Activated CD8-positive, alpha-beta memory T cell treated with anti-CD3 and anti-CD28 coated beads, Interleukin-2, amount 10 ng/mL, durations not matched to agents 7 days and 5 days (primary cell): Measurements from ENCODE around the gene ORM2. TPM values are rescaled to one million over a fixed set of nuclear protein-coding genes. Genes with fewer than 3 reads are reported as not detected.
A peak's percentile ranks its signal among the peaks of the same experiment; 100 is the strongest.

Experiments used
- ATAC-seq: fragments of 150-1000 bp; cut with Tn5 transposase; one replicate; pipeline ENCODE4 v1.10.0; 2021; ENCODE audit warnings: moderate library complexity
- CTCF ChIA-PET: fragments of 350-600 bp; sonication (Branson Sonifier 250); formaldehyde crosslinking; loops from one replicate; lab custom pipeline; 2021; ENCODE audit warnings: antibody characterized with exemption; lab: Charles Lee
- DNase-seq: peaks from one replicate; pipeline ENCODE4 v3.0.0-alpha.2; 2020
- H3K27ac Mint-ChIP-seq: one replicate; pipeline ENCODE4 v1.8.0; 2021; ENCODE audit warnings: mild to moderate bottlenecking, mixed read lengths
- H3K27me3 Mint-ChIP-seq: one replicate; pipeline ENCODE4 v1.8.0; 2021; ENCODE audit warnings: mixed read lengths
- H3K36me3 Mint-ChIP-seq: one replicate; pipeline ENCODE4 v1.8.0; 2021; ENCODE audit warnings: mild to moderate bottlenecking, mixed read lengths
- H3K4me1 Mint-ChIP-seq: one replicate; pipeline ENCODE4 v1.8.0; 2021; ENCODE audit warnings: mixed read lengths
- H3K4me3 Mint-ChIP-seq: one replicate; pipeline ENCODE4 v1.8.0; 2021; ENCODE audit warnings: mild to moderate bottlenecking, moderate library complexity, mixed read lengths
- H3K9me3 Mint-ChIP-seq: one replicate; pipeline ENCODE4 v1.8.0; 2022; ENCODE audit warnings: low read depth, mixed read lengths
- total RNA-seq, 2 experiments: library from RNA; stranded (reverse); gene quantifications; one replicate each; pipeline ENCODE4 v1.2.3, GENCODE V29; 2021

The ORM2 gene
- total RNA-seq, 2 experiments from 2014 or later, result not detected

- CTCF ChIA-PET, result interaction anchor here (0.9 to 2.1 kb wide), 2 partner anchors 28 to 60 kb away, joined by 3 to 5 read pairs; no protein-coding TSS in a partner anchor
- Mint-ChIP-seq H3K4me3 (no peak overlapping the region), H3K27ac (no peak overlapping the region), H3K36me3 (peaks cover 87% of the 10 kb centered on the region), H3K4me1 (peaks cover 41% of the 10 kb centered on the region), H3K27me3 (no peaks in the 10 kb centered on the region), H3K9me3 (no peaks in the 10 kb centered on the region)
- ATAC-seq (no peak), DNase-seq (no peak)
Observed at GRCh38 chr9:114345493-114346065, 15.9 kb downstream of the ORM2 start.

- Mint-ChIP-seq H3K4me1 (peaks cover 44% of the 10 kb centered on the region), H3K4me3 (no peak overlapping the region), H3K27ac (no peak overlapping the region), H3K27me3 (no peaks in the 10 kb centered on the region), H3K9me3 (no peaks in the 10 kb centered on the region), H3K36me3 (peaks cover 88% of the 10 kb centered on the region)
- no peak for ATAC-seq
- CTCF ChIA-PET, result interaction anchor here (0.9 to 2.1 kb wide), 2 partner anchors 27 to 60 kb away, joined by 3 to 5 read pairs; no protein-coding TSS in a partner anchor
- no peak for DNase-seq
Observed at GRCh38 chr9:114346146-114346545, 16.5 kb downstream of the ORM2 start.

- no peaks in the 10 kb centered on the region for H3K9me3 Mint-ChIP-seq
- H3K4me1 Mint-ChIP-seq, result peaks cover 47% of the 10 kb centered on the region
- H3K4me3 Mint-ChIP-seq, result no peak overlapping the region
- peak overlapping the region; percentile 48 for H3K27ac Mint-ChIP-seq
- H3K36me3 Mint-ChIP-seq, result peaks cover 84% of the 10 kb centered on the region
- ATAC-seq (no peak), DNase-seq (no peak)
- CTCF ChIA-PET, result no interaction called here
- no peaks in the 10 kb centered on the region for H3K27me3 Mint-ChIP-seq
Observed at GRCh38 chr9:114347675-114348074, 18.0 kb downstream of the ORM2 start.

- H3K4me3 Mint-ChIP-seq, result no peak overlapping the region
- ATAC-seq (no peak), DNase-seq (no peak)
- peak overlapping the region; percentile 86 for H3K27ac Mint-ChIP-seq
- CTCF ChIA-PET, result interaction anchor here (1.4 kb wide), 1 partner anchor 40 kb away, joined by 3 read pairs; the partner anchor contains the start of gene AKNA
- H3K9me3 Mint-ChIP-seq, result no peaks in the 10 kb centered on the region
- H3K4me1 Mint-ChIP-seq, result peaks cover 47% of the 10 kb centered on the region
- H3K27me3 Mint-ChIP-seq, result no peaks in the 10 kb centered on the region
- peaks cover 82% of the 10 kb centered on the region for H3K36me3 Mint-ChIP-seq
Observed at GRCh38 chr9:114348261-114348905, 18.7 kb downstream of the ORM2 start.

GRCh38 chr9:114348906-114349482, 19.3 kb downstream of the ORM2 start:
- no peaks in the 10 kb centered on the region for H3K9me3 Mint-ChIP-seq
- H3K4me1 Mint-ChIP-seq, result peaks cover 45% of the 10 kb centered on the region
- H3K27ac Mint-ChIP-seq, result peak overlapping the region; percentile 86

GRCh38 chr9:114349713-114350480, 20.2 kb downstream of the ORM2 start:
- Mint-ChIP-seq H3K36me3 (peaks cover 73% of the 10 kb centered on the region), H3K4me3 (no peak overlapping the region), H3K4me1 (peaks cover 47% of the 10 kb centered on the region), H3K27me3 (no peaks in the 10 kb centered on the region), H3K27ac (peak overlapping the region; percentile 86), H3K9me3 (no peaks in the 10 kb centered on the region)
- no peak for DNase-seq
- CTCF ChIA-PET, result interaction anchor here (1.1 to 2.4 kb wide), 4 partner anchors 10 to 38 kb away, joined by 3 to 8 read pairs (median 4); partner anchors contain the start of gene AKNA
- ATAC-seq, result no peak

More at GRCh38 chr9:114348906-114349482, 19.3 kb downstream of the ORM2 start:
- CTCF ChIA-PET, result interaction anchor here (1.1 to 2.4 kb wide), 3 partner anchors 9 to 39 kb away, joined by 3 to 8 read pairs (median 3); partner anchors contain the start of gene AKNA
- peaks cover 78% of the 10 kb centered on the region for H3K36me3 Mint-ChIP-seq
- peak; percentile 82 for DNase-seq
- H3K4me3 Mint-ChIP-seq, result no peak overlapping the region
- H3K27me3 Mint-ChIP-seq, result no peaks in the 10 kb centered on the region
- ATAC-seq, result peak; percentile 83

- peaks cover 70% of the 10 kb centered on the region for H3K36me3 Mint-ChIP-seq
- H3K4me1 Mint-ChIP-seq, result peaks cover 50% of the 10 kb centered on the region
- H3K27me3 Mint-ChIP-seq, result no peaks in the 10 kb centered on the region
- H3K27ac Mint-ChIP-seq, result peak overlapping the region; percentile 86
- DNase-seq (no peak), ATAC-seq (no peak)
- H3K4me3 Mint-ChIP-seq, result no peak overlapping the region
- CTCF ChIA-PET, result interaction anchor here (0.8 to 2.4 kb wide), 4 partner anchors 11 to 39 kb away, joined by 3 to 8 read pairs (median 4); partner anchors contain the start of gene AKNA
- H3K9me3 Mint-ChIP-seq, result no peaks in the 10 kb centered on the region
Observed at GRCh38 chr9:114350636-114351401, 21.1 kb downstream of the ORM2 start.

- CTCF ChIA-PET, result interaction anchor here (0.6 to 1.2 kb wide), 3 partner anchors 11 to 36 kb away, joined by 3 read pairs; partner anchors contain the start of gene AKNA
- no peak for DNase-seq
- Mint-ChIP-seq H3K9me3 (no peaks in the 10 kb centered on the region), H3K27ac (no peak overlapping the region), H3K4me1 (peaks cover 56% of the 10 kb centered on the region), H3K36me3 (peaks cover 68% of the 10 kb centered on the region), H3K27me3 (no peaks in the 10 kb centered on the region), H3K4me3 (no peak overlapping the region)
- no peak for ATAC-seq
Observed at GRCh38 chr9:114351932-114352331, 22.3 kb downstream of the ORM2 start.

GRCh38 chr9:114355821-114356220, 26.2 kb downstream of the ORM2 start:
- H3K4me3 Mint-ChIP-seq, result no peak overlapping the region
- CTCF ChIA-PET, result interaction anchor here (0.9 to 1.6 kb wide), 6 partner anchors 8 to 41 kb away, joined by 3 to 5 read pairs (median 3); no protein-coding TSS in a partner anchor

GRCh38 chr9:114356792-114357191, 27.1 kb downstream of the ORM2 start:
- Mint-ChIP-seq H3K9me3 (no peaks in the 10 kb centered on the region), H3K4me3 (no peak overlapping the region), H3K27me3 (no peaks in the 10 kb centered on the region), H3K4me1 (peaks cover 49% of the 10 kb centered on the region), H3K36me3 (peaks cover 72% of the 10 kb centered on the region), H3K27ac (peak overlapping the region; percentile 47)
- no peak for ATAC-seq
- DNase-seq, result no peak
- CTCF ChIA-PET, result interaction anchor here (0.9 to 1.6 kb wide), 4 partner anchors 9 to 18 kb away, joined by 3 to 5 read pairs (median 4); no protein-coding TSS in a partner anchor

More at GRCh38 chr9:114355821-114356220, 26.2 kb downstream of the ORM2 start:
- ATAC-seq, result no peak
- no peaks in the 10 kb centered on the region for H3K27me3 Mint-ChIP-seq
- no peaks in the 10 kb centered on the region for H3K9me3 Mint-ChIP-seq
- H3K27ac Mint-ChIP-seq, result peak overlapping the region; percentile 7
- H3K36me3 Mint-ChIP-seq, result peaks cover 68% of the 10 kb centered on the region
- DNase-seq, result no peak
- peaks cover 46% of the 10 kb centered on the region for H3K4me1 Mint-ChIP-seq

- Mint-ChIP-seq H3K27ac (peak overlapping the region; percentile 64), H3K4me3 (no peak overlapping the region), H3K4me1 (peaks cover 49% of the 10 kb centered on the region), H3K9me3 (no peaks in the 10 kb centered on the region), H3K36me3 (peaks cover 74% of the 10 kb centered on the region), H3K27me3 (no peaks in the 10 kb centered on the region)
- no peak for DNase-seq
- no peak for ATAC-seq
- CTCF ChIA-PET, result no interaction called here
Observed at GRCh38 chr9:114357360-114357759, 27.7 kb downstream of the ORM2 start.

GRCh38 chr9:114357911-114358328, 28.3 kb downstream of the ORM2 start:
- ATAC-seq (no peak), DNase-seq (no peak)
- CTCF ChIA-PET, result interaction anchor here (1.5 kb wide), 1 partner anchor 26 kb away, joined by 3 read pairs; no protein-coding TSS in a partner anchor
- Mint-ChIP-seq H3K27me3 (no peaks in the 10 kb centered on the region), H3K27ac (no peak overlapping the region), H3K9me3 (no peaks in the 10 kb centered on the region), H3K4me1 (peaks cover 50% of the 10 kb centered on the region), H3K4me3 (no peak overlapping the region), H3K36me3 (peaks cover 76% of the 10 kb centered on the region)
